GM19455 (cell line): Measurements from ENCODE around the gene DAPP1.

Experiments used
- ATAC-seq: cut with Tn5 transposase; IDR thresholded peaks from one replicate; pipeline ENCODE4 v1.9.1; 2021; ENCODE audit not compliant: unreplicated experiment

DAPP1 gene

GRCh38 chr4:99852199-99852749, 35.6 kb downstream of the DAPP1 start:
- no peak for ATAC-seq

GRCh38 chr4:99853190-99853589, 36.6 kb downstream of the DAPP1 start:
- ATAC-seq: no peak

GRCh38 chr4:99853999-99854398, 37.4 kb downstream of the DAPP1 start:
- no peak for ATAC-seq

GRCh38 chr4:99855678-99856077, 39.1 kb downstream of the DAPP1 start:
- ATAC-seq: peak; percentile 37

- ATAC-seq: no peak
Observed at GRCh38 chr4:99856166-99856565, 39.5 kb downstream of the DAPP1 start.

- ATAC-seq: no peak
Observed at GRCh38 chr4:99857307-99857706, 40.7 kb downstream of the DAPP1 start.

- no peak for ATAC-seq
Observed at GRCh38 chr4:99859618-99860017, 43.0 kb downstream of the DAPP1 start.

- no peak for ATAC-seq
Observed at GRCh38 chr4:99860521-99860920, 43.9 kb downstream of the DAPP1 start.

- ATAC-seq: peak; percentile 50
Observed at GRCh38 chr4:99861120-99861905, 44.7 kb downstream of the DAPP1 start.

GRCh38 chr4:99863804-99864203, 47.2 kb downstream of the DAPP1 start:
- no peak for ATAC-seq

GRCh38 chr4:99868126-99868596, 51.5 kb downstream of the DAPP1 start:
- ATAC-seq: no peak

GRCh38 chr4:99872570-99872969, 55.9 kb downstream of the DAPP1 start:
- ATAC-seq: no peak

GRCh38 chr4:99875071-99875470, 58.4 kb downstream of the DAPP1 start:
- ATAC-seq: no peak

GRCh38 chr4:99876946-99877345, 60.3 kb downstream of the DAPP1 start:
- no peak for ATAC-seq

- ATAC-seq: no peak
Observed at GRCh38 chr4:99878604-99879003, 62.0 kb downstream of the DAPP1 start.

GRCh38 chr4:99879458-99879857, 62.8 kb downstream of the DAPP1 start:
- no peak for ATAC-seq

- no peak for ATAC-seq
Observed at GRCh38 chr4:99885063-99885664, 68.5 kb downstream of the DAPP1 start.

GRCh38 chr4:99885687-99886086, 69.1 kb downstream of the DAPP1 start:
- no peak for ATAC-seq

GRCh38 chr4:99886146-99886545, 69.5 kb downstream of the DAPP1 start:
- no peak for ATAC-seq

- no peak for ATAC-seq
Observed at GRCh38 chr4:99887837-99888236, 71.2 kb downstream of the DAPP1 start.

GRCh38 chr4:99891351-99891750, 74.7 kb downstream of the DAPP1 start:
- ATAC-seq: no peak

GRCh38 chr4:99893029-99893428, 76.4 kb downstream of the DAPP1 start:
- ATAC-seq: no peak
